Subcutaneous adipose tissue (tissue), 4 donors: ENCODE measurements around the gene ADAM17. TPM values are rescaled to one million over a fixed set of nuclear protein-coding genes. Genes with fewer than 3 reads are reported as not detected.

Source experiments
- CTCF ChIP-seq: fragments of 450-650 bp; IDR thresholded peaks from one replicate; pipeline ENCODE4 v1.5.1; 2016; ENCODE audit warnings: low read depth, mild to moderate bottlenecking, control low read depth, antibody characterized with exemption, moderate library complexity
- total RNA-seq, 4 donors: library from RNA; depleted of rRNA; stranded (reverse); fragments of >200 nt; gene quantifications; one replicate each; pipeline ENCODE4 v1.1.0, GENCODE V29; 2016

The ADAM17 gene
- total RNA-seq, 4 donors from 2014 or later, result 20.7 to 58.0 (median 37.7) TPM

DNA sequence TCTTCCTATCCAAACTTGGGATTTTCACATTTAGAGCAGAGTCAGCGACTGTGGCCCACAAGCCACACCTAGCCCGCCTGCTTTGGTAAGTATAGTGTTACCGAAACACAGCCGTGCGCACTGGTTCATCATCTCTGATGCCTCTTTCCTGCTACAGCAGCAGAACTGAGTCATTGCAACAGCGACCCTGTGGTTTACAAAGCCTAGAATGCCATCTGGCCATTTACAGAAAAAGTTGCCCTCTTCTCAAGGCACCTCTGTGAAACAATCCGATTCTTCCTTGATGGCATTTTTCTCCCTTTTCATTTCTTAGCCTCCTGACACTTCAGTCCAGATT, 92.0 kb downstream of the ADAM17 start:
- TF ChIP-seq CTCF, result no peak

DNA sequence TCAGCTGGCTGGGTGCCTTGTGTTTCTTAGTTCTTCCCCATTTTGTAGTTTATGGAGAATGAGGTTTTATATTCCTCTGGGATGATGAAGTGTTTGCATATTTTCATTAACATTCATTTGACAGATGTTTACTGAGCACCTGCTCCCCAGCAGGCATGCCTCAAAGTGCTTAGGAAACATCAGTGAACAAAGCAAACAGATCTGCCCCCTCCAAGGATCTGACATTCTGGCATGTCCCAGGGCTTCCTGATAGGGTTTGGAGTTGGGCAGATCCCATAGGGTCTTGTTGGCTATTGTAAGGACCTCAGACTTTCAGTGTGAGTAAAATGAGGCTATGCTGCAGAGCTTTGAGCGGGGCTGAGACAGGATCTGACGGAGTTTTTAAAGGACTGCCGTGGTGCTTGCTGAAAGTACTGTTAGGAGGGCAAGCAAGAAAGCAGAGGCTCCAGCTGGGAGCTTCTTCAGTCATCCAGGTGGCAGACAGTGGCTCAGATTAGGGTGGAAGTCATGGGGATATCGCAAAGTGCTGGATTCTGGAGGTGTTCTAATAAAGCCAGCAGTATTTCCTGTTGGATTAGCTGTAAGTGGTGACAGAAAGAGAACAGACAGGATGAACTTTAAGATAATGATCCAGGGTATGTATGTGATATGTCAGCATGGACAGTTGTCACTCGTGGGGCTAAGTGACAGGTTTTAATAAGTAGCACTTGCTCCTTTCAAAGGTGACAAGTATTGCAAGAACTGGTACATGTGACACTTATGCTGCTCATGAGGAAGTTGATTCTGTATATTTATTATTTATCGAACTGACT, 92.5 kb downstream of the ADAM17 start:
- no peak for TF ChIP-seq CTCF

- TF ChIP-seq CTCF, result no peak
Observed at GRCh38 chr2:9462313-9462712, 93.3 kb downstream of the ADAM17 start.

DNA sequence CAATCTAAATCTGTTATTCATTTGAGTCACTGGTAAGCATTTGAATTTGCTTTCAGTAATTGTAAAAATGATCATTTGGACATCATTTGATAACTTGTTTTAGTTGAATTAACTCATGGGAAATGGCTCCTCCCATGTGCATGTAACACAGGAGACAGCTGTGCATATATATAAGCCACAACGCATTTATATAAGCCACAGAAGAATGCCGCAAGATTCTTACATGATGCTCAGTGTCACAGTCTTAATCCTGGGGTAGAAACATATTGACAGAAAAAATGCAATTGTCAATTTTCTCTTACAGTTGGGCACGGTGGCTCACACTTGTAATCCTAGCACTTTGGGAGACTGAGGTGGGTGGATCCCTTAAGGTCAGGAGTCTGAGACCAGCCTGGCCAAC, 94.6 kb downstream of the ADAM17 start:
- TF ChIP-seq CTCF, result no peak

- TF ChIP-seq CTCF, result no peak
Observed at GRCh38 chr2:9460441-9461017, 95.1 kb downstream of the ADAM17 start.

DNA sequence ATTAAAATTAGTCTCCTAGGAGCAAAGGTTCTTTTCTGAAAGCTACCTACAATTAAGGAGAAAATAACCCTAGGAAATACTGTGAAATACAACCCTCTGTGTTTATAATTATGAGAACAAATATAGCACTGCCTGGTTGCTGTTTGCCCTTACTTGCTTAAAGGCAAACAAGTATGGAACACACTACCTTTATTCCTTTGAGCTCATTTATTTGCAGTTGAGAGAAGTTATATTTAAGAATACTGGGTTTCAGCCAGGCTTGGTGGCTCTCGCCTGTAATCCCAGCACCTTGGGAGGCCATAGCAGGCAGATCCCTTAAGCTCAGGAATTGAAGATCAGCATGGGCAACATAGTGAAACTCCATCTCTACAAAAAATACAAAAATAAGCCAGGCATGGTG, 104.4 kb downstream of the ADAM17 start:
- no peak for TF ChIP-seq CTCF

- no peak for TF ChIP-seq CTCF
Observed at GRCh38 chr2:9445089-9445488, 110.5 kb downstream of the ADAM17 start.
